GM18858 (cell line): ENCODE results near the gene SPDYE5.
"Not testable (repeated sequence)": the region's sequence is repeated elsewhere in the genome, so short reads cannot be mapped to it uniquely, and the experiment has no call there.

ENCODE experiments used
- ATAC-seq: cut with Tn5 transposase; IDR thresholded peaks from one replicate; pipeline ENCODE4 v1.9.1; 2021; ENCODE audit not compliant: unreplicated experiment

SPDYE5 gene

GRCh38 chr7:75492020-75492419, at the start of gene SPDYE5:
SPDYE5 (plus strand) TSS chr7:75492320; CDS start chr7:75494048, 1,728 bp downstream.
- not testable (repeated sequence) for ATAC-seq

- peak; percentile 75 for ATAC-seq
These were observed 49.5 kb upstream of the SPDYE5 start for GRCh38 chr7:75442465-75443111.

GRCh38 chr7:75449946-75450345, 42.2 kb upstream of the SPDYE5 start:
- ATAC-seq, result not testable (repeated sequence)

- ATAC-seq, result peak; percentile 89
These were observed 39.6 kb upstream of the SPDYE5 start for GRCh38 chr7:75452494-75452955.

GRCh38 chr7:75456403-75456802, 35.7 kb upstream of the SPDYE5 start:
- not testable (repeated sequence) for ATAC-seq

GRCh38 chr7:75458034-75458433, 34.1 kb upstream of the SPDYE5 start:
- ATAC-seq, result not testable (repeated sequence)

- ATAC-seq, result not testable (repeated sequence)
These were observed 31.6 kb upstream of the SPDYE5 start for GRCh38 chr7:75460541-75460940.

GRCh38 chr7:75470166-75470565, 22.0 kb upstream of the SPDYE5 start:
- ATAC-seq, result not testable (repeated sequence)

- not testable (repeated sequence) for ATAC-seq
These were observed 14.7 kb upstream of the SPDYE5 start for GRCh38 chr7:75477457-75477856.

GRCh38 chr7:75480313-75480712, 11.8 kb upstream of the SPDYE5 start:
- ATAC-seq, result not testable (repeated sequence)

GRCh38 chr7:75485355-75485978, 6.7 kb upstream of the SPDYE5 start:
- ATAC-seq, result not testable (repeated sequence)

GRCh38 chr7:75485979-75486643, 6.0 kb upstream of the SPDYE5 start, which contains the start of gene POM121C:
POM121C (minus strand) TSS chr7:75486299; CDS start chr7:75441496, 44,803 bp downstream.
- ATAC-seq, result peak; percentile 78

- not testable (repeated sequence) for ATAC-seq
These were observed 16.9 kb downstream of the SPDYE5 start for GRCh38 chr7:75509033-75509432.

- not testable (repeated sequence) for ATAC-seq
These were observed 26.7 kb downstream of the SPDYE5 start for GRCh38 chr7:75518842-75519241.

- not testable (repeated sequence) for ATAC-seq
These were observed 29.6 kb downstream of the SPDYE5 start for GRCh38 chr7:75521727-75522126.

GRCh38 chr7:75527224-75527722, 35.2 kb downstream of the SPDYE5 start:
- not testable (repeated sequence) for ATAC-seq

GRCh38 chr7:75531359-75531821, 39.3 kb downstream of the SPDYE5 start:
- no peak for ATAC-seq

- ATAC-seq, result no peak
These were observed 40.5 kb downstream of the SPDYE5 start for GRCh38 chr7:75532639-75533038.

- no peak for ATAC-seq
These were observed 41.8 kb downstream of the SPDYE5 start for GRCh38 chr7:75533926-75534325.

GRCh38 chr7:75534727-75535307, 42.7 kb downstream of the SPDYE5 start:
- peak; percentile 80 for ATAC-seq

GRCh38 chr7:75536491-75536890, 44.4 kb downstream of the SPDYE5 start:
- no peak for ATAC-seq
